ENCODE results near the gene CIRBP. TPM values are rescaled to one million over a fixed set of nuclear protein-coding genes. Genes with fewer than 3 reads are reported as not detected.

CIRBP gene
- total RNA-seq, 1 donor from 2014 or later, result 295 TPM

DNA sequence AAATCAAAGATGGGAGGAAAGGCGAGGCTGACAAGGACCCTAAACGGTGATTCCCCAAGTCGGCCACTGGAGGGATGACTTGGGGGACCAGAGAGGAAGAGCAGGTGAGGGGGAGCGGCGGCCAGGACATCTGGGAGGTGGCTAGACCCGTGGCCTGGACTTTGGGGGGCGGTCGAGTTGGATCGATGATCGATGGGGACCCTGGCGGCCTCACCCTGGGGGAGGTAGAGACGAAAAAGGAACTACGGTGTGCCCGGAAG, 7.7 kb upstream of the CIRBP start:
- Mint-ChIP-seq H3K27ac (ENCODE audit: unreplicated experiment) (peak overlapping the region; percentile 88), H3K4me1 (ENCODE audit: low read depth) (peaks cover 77% of the 10 kb centered on the region)
- TF ChIP-seq, protein P1, sequence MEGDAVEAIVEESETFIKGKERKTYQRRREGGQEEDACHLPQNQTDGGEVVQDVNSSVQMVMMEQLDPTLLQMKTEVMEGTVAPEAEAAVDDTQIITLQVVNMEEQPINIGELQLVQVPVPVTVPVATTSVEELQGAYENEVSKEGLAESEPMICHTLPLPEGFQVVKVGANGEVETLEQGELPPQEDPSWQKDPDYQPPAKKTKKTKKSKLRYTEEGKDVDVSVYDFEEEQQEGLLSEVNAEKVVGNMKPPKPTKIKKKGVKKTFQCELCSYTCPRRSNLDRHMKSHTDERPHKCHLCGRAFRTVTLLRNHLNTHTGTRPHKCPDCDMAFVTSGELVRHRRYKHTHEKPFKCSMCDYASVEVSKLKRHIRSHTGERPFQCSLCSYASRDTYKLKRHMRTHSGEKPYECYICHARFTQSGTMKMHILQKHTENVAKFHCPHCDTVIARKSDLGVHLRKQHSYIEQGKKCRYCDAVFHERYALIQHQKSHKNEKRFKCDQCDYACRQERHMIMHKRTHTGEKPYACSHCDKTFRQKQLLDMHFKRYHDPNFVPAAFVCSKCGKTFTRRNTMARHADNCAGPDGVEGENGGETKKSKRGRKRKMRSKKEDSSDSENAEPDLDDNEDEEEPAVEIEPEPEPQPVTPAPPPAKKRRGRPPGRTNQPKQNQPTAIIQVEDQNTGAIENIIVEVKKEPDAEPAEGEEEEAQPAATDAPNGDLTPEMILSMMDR (IDR thresholded peaks at IDR 0.05), result peak; percentile 58

GRCh38 chr19:1261798-1262622, 7.1 kb upstream of the CIRBP start:
- no peak for DNase-seq (ENCODE audit: low spot score)
- Mint-ChIP-seq H3K27ac (ENCODE audit: unreplicated experiment) (peak overlapping the region; percentile 88), H3K27me3 (ENCODE audit: low read depth) (no peaks in the 10 kb centered on the region), H3K4me3 (ENCODE audit: unreplicated experiment) (peak overlapping the region; percentile 69), H3K9me3 (ENCODE audit: low read depth) (no peaks in the 10 kb centered on the region), H3K4me1 (ENCODE audit: low read depth) (peaks cover 74% of the 10 kb centered on the region), H3K36me3 (ENCODE audit: low read depth) (peaks cover 6% of the 10 kb centered on the region)
- TF ChIP-seq, protein P1 (IDR thresholded peaks at IDR 0.05), result peak; percentile 20

More for the DNA sequence above, 7.7 kb upstream of the CIRBP start:
- Mint-ChIP-seq H3K9me3 (ENCODE audit: low read depth) (no peaks in the 10 kb centered on the region), H3K36me3 (ENCODE audit: low read depth) (peaks cover 7% of the 10 kb centered on the region), H3K4me3 (ENCODE audit: unreplicated experiment) (peak overlapping the region; percentile 69), H3K27me3 (ENCODE audit: low read depth) (no peaks in the 10 kb centered on the region)
- no peak for DNase-seq (ENCODE audit: low spot score)

- Mint-ChIP-seq H3K4me3 (ENCODE audit: unreplicated experiment) (no peak overlapping the region), H3K36me3 (ENCODE audit: low read depth) (peaks cover 2% of the 10 kb centered on the region), H3K27ac (ENCODE audit: unreplicated experiment) (peak overlapping the region; percentile 86), H3K27me3 (ENCODE audit: low read depth) (no peaks in the 10 kb centered on the region), H3K4me1 (ENCODE audit: low read depth) (peaks cover 76% of the 10 kb centered on the region), H3K9me3 (ENCODE audit: low read depth) (no peaks in the 10 kb centered on the region)
- DNase-seq (ENCODE audit: low spot score), result no peak
- TF ChIP-seq, protein P1 (IDR thresholded peaks at IDR 0.05), result no peak
Measured at GRCh38 chr19:1262623-1263123, 6.5 kb upstream of the CIRBP start.

DNA sequence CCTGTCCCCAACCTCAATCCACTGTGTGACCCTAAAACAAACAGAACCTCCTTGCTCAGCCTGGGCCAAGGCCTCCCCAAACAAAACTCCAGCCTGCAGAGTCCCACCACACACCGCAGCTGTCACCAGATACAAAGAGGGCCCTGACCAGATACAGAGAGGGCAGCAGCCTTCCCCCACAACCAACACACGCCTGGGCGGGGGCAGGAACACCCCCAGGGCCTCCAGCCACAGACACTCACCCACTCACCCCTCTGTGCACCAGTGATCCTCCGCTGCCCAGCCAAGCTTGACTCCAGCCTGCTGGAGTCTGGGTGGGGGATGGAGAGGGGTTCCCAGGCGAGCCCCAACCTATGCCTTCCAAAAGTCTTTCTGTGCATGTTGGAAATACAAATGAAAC, 5.9 kb upstream of the CIRBP start:
- no peak overlapping the region for H3K4me3 Mint-ChIP-seq (ENCODE audit: unreplicated experiment)
- H3K36me3 Mint-ChIP-seq (ENCODE audit: low read depth), result no peaks in the 10 kb centered on the region
- H3K27me3 Mint-ChIP-seq (ENCODE audit: low read depth), result no peaks in the 10 kb centered on the region
- H3K27ac Mint-ChIP-seq (ENCODE audit: unreplicated experiment), result peak overlapping the region; percentile 86
- no peaks in the 10 kb centered on the region for H3K9me3 Mint-ChIP-seq (ENCODE audit: low read depth)
- H3K4me1 Mint-ChIP-seq (ENCODE audit: low read depth), result peaks cover 75% of the 10 kb centered on the region
- DNase-seq (ENCODE audit: low spot score), result no peak
- TF ChIP-seq, protein P1 (IDR thresholded peaks at IDR 0.05), result no peak

DNA sequence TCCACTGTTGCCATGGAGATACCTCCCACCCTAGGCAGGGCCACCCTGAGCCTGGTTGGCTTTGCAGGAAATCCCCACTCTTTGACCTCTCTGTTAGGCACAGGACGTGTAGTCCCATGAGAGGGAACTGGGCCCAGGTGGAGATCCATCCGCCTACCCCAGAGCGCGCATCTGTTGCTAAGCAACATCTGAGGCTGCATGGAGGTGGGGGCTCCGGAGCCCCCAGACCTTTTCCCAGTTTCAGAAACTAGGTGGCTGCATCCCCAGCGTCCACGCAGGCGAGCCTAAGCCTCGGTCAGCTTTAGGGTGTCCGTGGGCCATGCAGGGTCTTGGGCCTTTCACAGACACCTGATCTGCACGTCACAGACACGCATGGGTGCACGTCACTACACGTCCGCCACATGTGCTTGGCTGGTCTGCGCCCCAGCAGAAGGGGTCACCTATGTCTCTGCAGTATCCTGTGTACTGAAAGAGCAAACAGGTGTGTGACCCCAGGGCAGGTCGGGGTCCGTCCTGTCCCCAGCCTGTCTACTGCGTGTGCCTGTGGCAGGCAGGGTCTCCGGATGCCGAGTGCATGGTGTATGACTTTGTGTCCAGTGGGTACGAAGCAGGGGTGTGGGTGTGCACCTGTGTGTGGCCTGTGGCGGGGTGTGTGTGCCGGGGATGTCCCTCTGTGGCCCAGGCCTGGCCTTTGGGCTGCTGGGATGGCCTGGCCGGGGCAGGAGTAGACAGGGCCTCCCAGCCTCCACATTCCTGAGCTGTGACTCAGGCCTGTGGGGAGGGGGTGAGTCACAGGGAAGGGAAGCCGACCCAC, 4.1 kb upstream of the CIRBP start:
- DNase-seq (ENCODE audit: low spot score), result no peak
- H3K36me3 Mint-ChIP-seq (ENCODE audit: low read depth), result peaks cover under 1% of the 10 kb centered on the region
- TF ChIP-seq, protein P1 (IDR thresholded peaks at IDR 0.05), result no peak
- no peaks in the 10 kb centered on the region for H3K9me3 Mint-ChIP-seq (ENCODE audit: low read depth)
- H3K27me3 Mint-ChIP-seq (ENCODE audit: low read depth), result no peaks in the 10 kb centered on the region
- H3K4me3 Mint-ChIP-seq (ENCODE audit: unreplicated experiment), result no peak overlapping the region
- peaks cover 66% of the 10 kb centered on the region for H3K4me1 Mint-ChIP-seq (ENCODE audit: low read depth)
- peak overlapping the region; percentile 96 for H3K27ac Mint-ChIP-seq (ENCODE audit: unreplicated experiment)
